ENCODE results near the gene HNF1A. TPM values are rescaled to one million over a fixed set of nuclear protein-coding genes. Genes with fewer than 3 reads are reported as not detected.

Gene HNF1A
- total and polyA plus RNA-seq, 2 of the 13 experiments (the other 11 are each of a cell fraction or from before 2014, with no cell fraction given) = 13.4 to 34.7 TPM

GRCh38 chr12:120978296-120979219 is at the start of gene HNF1A (continued):
- TF ChIP-seq ZBTB49 (CRISPR knock-in tag; IDR thresholded peaks at IDR 0.05; ENCODE audit: borderline replicate concordance) (no peak), PHF21A (CRISPR knock-in tag; IDR thresholded peaks at IDR 0.05) (peak; percentile 96), SOX6 (IDR thresholded peaks at IDR 0.05) (no peak), SOX6 (CRISPR knock-in tag; IDR thresholded peaks at IDR 0.05) (peak; percentile 88), ZNF510 (CRISPR knock-in tag; IDR thresholded peaks at IDR 0.05; ENCODE audit: low read depth) (no peak), ZBTB21 (CRISPR knock-in tag; IDR thresholded peaks at IDR 0.05) (no peak; the same call in 1 of the 2 replicates), AGO2 (optimal IDR thresholded peaks at IDR 0.05; ENCODE audit: low read depth, low read length) (peak; percentile 97), KLF11 (CRISPR knock-in tag; IDR thresholded peaks at IDR 0.05) (no peak; the same call in 1 of the 2 replicates), POGK (CRISPR knock-in tag; conservative IDR thresholded peaks at IDR 0.05) (peak; percentile 63), ZNF354B (CRISPR knock-in tag; IDR thresholded peaks at IDR 0.05) (no peak), HNRNPL (IDR thresholded peaks at IDR 0.05; ENCODE audit: low read depth, low read length) (peak; percentile 60; the same call in 1 of the 2 replicates), FIP1L1 (IDR thresholded peaks at IDR 0.05; ENCODE audit: borderline replicate concordance, insufficient read depth, low read depth, low read length) (no peak), PRDM4 (CRISPR knock-in tag; IDR thresholded peaks at IDR 0.05; ENCODE audit: borderline replicate concordance) (no peak), GTF3A (CRISPR knock-in tag; conservative IDR thresholded peaks at IDR 0.05) (0 out of 2 replicates have a peak, but pooled peaks have one; percentile 30), RAD51 (IDR thresholded peaks at IDR 0.05; ENCODE audit: borderline replicate concordance) (no peak), ZNF234 (CRISPR knock-in tag; conservative IDR thresholded peaks at IDR 0.05) (no peak), PLRG1 (conservative IDR thresholded peaks at IDR 0.05) (no peak), SP4 (CRISPR knock-in tag; IDR thresholded peaks at IDR 0.05) (peak; percentile 51; the same call in 1 of the 2 replicates), ZNF367 (CRISPR knock-in tag; IDR thresholded peaks at IDR 0.05; ENCODE audit: borderline replicate concordance) (no peak), ZNF501 (CRISPR knock-in tag; IDR thresholded peaks at IDR 0.05) (peak; percentile 41; the same call in 1 of the 2 replicates), TGIF2 (CRISPR knock-in tag; IDR thresholded peaks at IDR 0.05) (no peak), SIN3A (IDR thresholded peaks at IDR 0.05; ENCODE audit: borderline replicate concordance, low read depth, low read length) (peak; percentile 84; the same call in 1 of the 2 replicates)

All from HepG2 (cell line).